GM12864 (cell line): ENCODE results near the gene PRG2.

Experiments used
- DNase-seq: peaks from one replicate; pipeline ENCODE4 v3.0.0-alpha.2; 2011; ENCODE audit warnings: low read depth
- H3K4me3 ChIP-seq: 2 replicates; pipeline ENCODE4 v1.5.1; 2011; ENCODE audit warnings: mild to moderate bottlenecking, low read depth, low read length, control low read depth
- CTCF ChIP-seq: IDR thresholded peaks from 2 replicates; pipeline ENCODE4 v1.5.1; 2011; ENCODE audit warnings: low read depth, mild to moderate bottlenecking, moderate library complexity, low read length, control low read depth, inconsistent platforms; ENCODE audit errors: missing control alignments

Gene PRG2

GRCh38 chr11:57432149-57432561, 41.7 kb upstream of the PRG2 start:
- DNase-seq = no peak
- no peak overlapping the region for H3K4me3 ChIP-seq

GRCh38 chr11:57430952-57431351, 40.5 kb upstream of the PRG2 start:
- no peak for DNase-seq
- H3K4me3 ChIP-seq = no peak overlapping the region
- no peak for TF ChIP-seq CTCF

More at GRCh38 chr11:57432149-57432561, 41.7 kb upstream of the PRG2 start:
- TF ChIP-seq CTCF = no peak

GRCh38 chr11:57429946-57430345, 39.5 kb upstream of the PRG2 start:
- DNase-seq = no peak
- TF ChIP-seq CTCF = no peak

GRCh38 chr11:57428643-57429042, 38.2 kb upstream of the PRG2 start:
- H3K4me3 ChIP-seq = no peak overlapping the region
- DNase-seq = no peak
- TF ChIP-seq CTCF = no peak

More at GRCh38 chr11:57429946-57430345, 39.5 kb upstream of the PRG2 start:
- H3K4me3 ChIP-seq = no peak overlapping the region

- H3K4me3 ChIP-seq = no peak overlapping the region
- DNase-seq = no peak
- no peak for TF ChIP-seq CTCF
Measured at GRCh38 chr11:57427727-57428082, 37.3 kb upstream of the PRG2 start.

- H3K4me3 ChIP-seq = peak within 1 kb of the TSS; percentile 85
- TF ChIP-seq CTCF = no peak
- no peak for DNase-seq
Measured at GRCh38 chr11:57426929-57427726, 36.7 kb upstream of the PRG2 start, which contains the start of gene SLC43A3. SLC43A3 (minus strand) TSS chr11:57427121; CDS start chr11:57426172, 949 bp downstream.
